Measurements from ENCODE around the gene BCL2L13. TPM values are rescaled to one million over a fixed set of nuclear protein-coding genes. Genes with fewer than 3 reads are reported as not detected.
A peak's percentile ranks its signal among the peaks of the same experiment; 100 is the strongest.

BCL2L13 gene
- total and polyA plus RNA-seq, 3 donors from 2014 or later = 60.1 to 80.2 (median 74.1) TPM

GRCh38 chr22:17739196-17739975 lies 100.8 kb downstream of the BCL2L13 start:
- Histone ChIP-seq H3K36me3 (ENCODE audit: low read depth, missing control alignments) (no peaks in the 10 kb centered on the region), H3K4me1 (no peaks in the 10 kb centered on the region), H3K4me3 (no peak overlapping the region), H3K27me3 (no peaks in the 10 kb centered on the region), H3K9me3 (no peaks in the 10 kb centered on the region), H3K27ac (no peak overlapping the region)
- no peak for TF ChIP-seq POLR2A (IDR thresholded peaks at IDR 0.05)
- no peak for TF ChIP-seq CTCF (IDR thresholded peaks at IDR 0.05)
- no peak for DNase-seq
- intact Hi-C loops (cut with DNase I; ENCODE audit: low total_unique reads) = no loop called here
- 91 to 92% methylated on average over 10 to 36 of the region's 36 CpGs for WGBS, 2 donors

GRCh38 chr22:17741866-17742526 lies 103.4 kb downstream of the BCL2L13 start:
- Histone ChIP-seq H3K9me3 (no peaks in the 10 kb centered on the region), H3K27ac (no peak overlapping the region), H3K4me3 (no peak overlapping the region), H3K36me3 (ENCODE audit: low read depth, missing control alignments) (no peaks in the 10 kb centered on the region), H3K4me1 (no peaks in the 10 kb centered on the region), H3K27me3 (no peaks in the 10 kb centered on the region)
- intact Hi-C loops (cut with DNase I; ENCODE audit: low total_unique reads) = no loop called here
- DNase-seq = no peak
- TF ChIP-seq CTCF (IDR thresholded peaks at IDR 0.05) (no peak), POLR2A (IDR thresholded peaks at IDR 0.05) (no peak)
- 72 to 88% methylated on average over 13 to 18 of the region's 18 CpGs for WGBS, 2 donors

- Histone ChIP-seq H3K9me3 (no peaks in the 10 kb centered on the region), H3K27me3 (no peaks in the 10 kb centered on the region), H3K27ac (no peak overlapping the region), H3K4me3 (no peak overlapping the region), H3K36me3 (ENCODE audit: low read depth, missing control alignments) (no peaks in the 10 kb centered on the region), H3K4me1 (no peaks in the 10 kb centered on the region)
- WGBS, 2 donors = 53% methylated on average over 9 of the region's 9 CpGs; no CpG with 5 or more reads in 1 of the 2 donors
- intact Hi-C loops (cut with DNase I; ENCODE audit: low total_unique reads) = no loop called here
- TF ChIP-seq CTCF (IDR thresholded peaks at IDR 0.05) (peak in 2 of 3 experiments; percentile 56 to 78), POLR2A (IDR thresholded peaks at IDR 0.05) (no peak)
- DNase-seq = peak; percentile 79
Measured at GRCh38 chr22:17742527-17742902, 104.0 kb downstream of the BCL2L13 start.

GRCh38 chr22:17743661-17744411 lies 105.3 kb downstream of the BCL2L13 start:
- Histone ChIP-seq H3K9me3 (no peaks in the 10 kb centered on the region), H3K27ac (no peak overlapping the region), H3K36me3 (ENCODE audit: low read depth, missing control alignments) (no peaks in the 10 kb centered on the region), H3K4me1 (no peaks in the 10 kb centered on the region), H3K27me3 (no peaks in the 10 kb centered on the region), H3K4me3 (no peak overlapping the region)
- no peak for DNase-seq
- 68 to 80% methylated on average over 18 to 23 of the region's 25 CpGs for WGBS, 2 donors
- intact Hi-C loops (cut with DNase I; ENCODE audit: low total_unique reads) = no loop called here
- TF ChIP-seq CTCF (IDR thresholded peaks at IDR 0.05) = no peak
- no peak for TF ChIP-seq POLR2A (IDR thresholded peaks at IDR 0.05)
